ENCODE results near the gene TRMT61A.

The TRMT61A gene

DNA sequence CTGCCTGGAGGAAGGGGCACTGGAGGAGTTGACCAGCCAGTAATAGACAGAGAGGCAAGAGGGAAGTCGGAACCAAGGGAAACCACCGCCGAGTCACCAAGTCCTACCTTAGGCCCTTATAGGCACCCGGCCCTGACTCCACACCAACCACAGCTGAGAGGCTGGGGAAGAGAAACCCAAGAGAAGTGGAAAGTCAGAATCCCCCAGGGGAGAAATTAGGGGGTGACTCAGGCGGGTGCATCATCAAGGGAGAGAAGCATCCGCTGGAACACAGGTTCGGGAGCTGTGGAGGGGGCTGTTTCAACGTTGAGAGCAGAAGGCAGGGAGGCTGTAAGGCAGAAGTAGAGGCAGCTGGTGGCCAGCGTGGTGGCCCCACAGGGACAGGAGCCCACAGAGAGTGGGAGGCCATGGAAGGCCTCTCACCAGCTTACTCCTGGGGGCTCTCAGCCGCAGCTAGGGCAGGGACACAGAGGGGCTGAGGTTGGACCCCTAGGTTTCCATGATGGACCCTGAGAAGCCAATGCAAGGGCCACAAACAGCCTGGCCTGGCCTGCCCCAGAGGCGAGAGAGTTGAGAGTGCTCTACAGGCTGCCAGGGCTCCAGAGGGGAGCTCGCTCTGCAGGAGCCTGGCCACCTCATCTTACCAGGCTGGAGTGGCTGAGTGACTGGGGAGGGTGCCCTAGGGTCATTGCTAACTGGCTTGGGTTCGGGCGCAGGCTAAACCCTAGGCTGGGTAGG, 1.4 kb upstream of the TRMT61A start:
- H3K27ac ChIP-seq: no peak overlapping the region
- in situ Hi-C loops (cut with HindIII; ENCODE audit: low pct_ligation_motif_present, low sequenced_read_pairs): no loop called here
- TF ChIP-seq, protein P1, sequence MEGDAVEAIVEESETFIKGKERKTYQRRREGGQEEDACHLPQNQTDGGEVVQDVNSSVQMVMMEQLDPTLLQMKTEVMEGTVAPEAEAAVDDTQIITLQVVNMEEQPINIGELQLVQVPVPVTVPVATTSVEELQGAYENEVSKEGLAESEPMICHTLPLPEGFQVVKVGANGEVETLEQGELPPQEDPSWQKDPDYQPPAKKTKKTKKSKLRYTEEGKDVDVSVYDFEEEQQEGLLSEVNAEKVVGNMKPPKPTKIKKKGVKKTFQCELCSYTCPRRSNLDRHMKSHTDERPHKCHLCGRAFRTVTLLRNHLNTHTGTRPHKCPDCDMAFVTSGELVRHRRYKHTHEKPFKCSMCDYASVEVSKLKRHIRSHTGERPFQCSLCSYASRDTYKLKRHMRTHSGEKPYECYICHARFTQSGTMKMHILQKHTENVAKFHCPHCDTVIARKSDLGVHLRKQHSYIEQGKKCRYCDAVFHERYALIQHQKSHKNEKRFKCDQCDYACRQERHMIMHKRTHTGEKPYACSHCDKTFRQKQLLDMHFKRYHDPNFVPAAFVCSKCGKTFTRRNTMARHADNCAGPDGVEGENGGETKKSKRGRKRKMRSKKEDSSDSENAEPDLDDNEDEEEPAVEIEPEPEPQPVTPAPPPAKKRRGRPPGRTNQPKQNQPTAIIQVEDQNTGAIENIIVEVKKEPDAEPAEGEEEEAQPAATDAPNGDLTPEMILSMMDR (IDR thresholded peaks at IDR 0.05; ENCODE audit: low read depth, low read length, missing control alignments): no peak
- peaks cover 7% of the 10 kb centered on the region for H3K27me3 ChIP-seq (replicated peaks)
- H3K36me3 ChIP-seq (replicated peaks): no peaks in the 10 kb centered on the region
- peak; percentile 22 for DNase-seq
- H3K4me3 ChIP-seq (ENCODE audit: low read depth, low read length): no peak overlapping the region

- H3K27me3 ChIP-seq (replicated peaks): peaks cover 2% of the 10 kb centered on the region
- no peak for DNase-seq
- H3K36me3 ChIP-seq (replicated peaks): no peaks in the 10 kb centered on the region
- in situ Hi-C loops (cut with HindIII; ENCODE audit: low pct_ligation_motif_present, low sequenced_read_pairs): no loop called here
- H3K4me3 ChIP-seq (ENCODE audit: low read depth, low read length): peak overlapping the region; percentile 86
- TF ChIP-seq, protein P1 (IDR thresholded peaks at IDR 0.05; ENCODE audit: low read depth, low read length, missing control alignments): no peak
- H3K27ac ChIP-seq: peak overlapping the region; percentile 73
Measured at GRCh38 chr14:103528146-103528586, 830 bp upstream of the TRMT61A start.

- peak overlapping the region; percentile 86 for H3K4me3 ChIP-seq (ENCODE audit: low read depth, low read length)
- TF ChIP-seq, protein P1 (IDR thresholded peaks at IDR 0.05; ENCODE audit: low read depth, low read length, missing control alignments): no peak
- DNase-seq: no peak
Measured at GRCh38 chr14:103529383-103530365, 678 bp downstream of the TRMT61A start.

GRCh38 chr14:103530390-103530789, 1.4 kb downstream of the TRMT61A start:
- in situ Hi-C loops (cut with HindIII; ENCODE audit: low pct_ligation_motif_present, low sequenced_read_pairs): no loop called here
- Histone ChIP-seq H3K27me3 (replicated peaks) (no peaks in the 10 kb centered on the region), H3K27ac (no peak overlapping the region), H3K4me3 (ENCODE audit: low read depth, low read length) (no peak overlapping the region), H3K36me3 (replicated peaks) (peaks cover 6% of the 10 kb centered on the region)
- DNase-seq: no peak
- TF ChIP-seq, protein P1 (IDR thresholded peaks at IDR 0.05; ENCODE audit: low read depth, low read length, missing control alignments): no peak

More at GRCh38 chr14:103529383-103530365, 678 bp downstream of the TRMT61A start:
- in situ Hi-C loops (cut with HindIII; ENCODE audit: low pct_ligation_motif_present, low sequenced_read_pairs): no loop called here
- H3K27ac ChIP-seq: peak overlapping the region; percentile 73
- H3K36me3 ChIP-seq (replicated peaks): peaks cover 5% of the 10 kb centered on the region
- H3K27me3 ChIP-seq (replicated peaks): no peaks in the 10 kb centered on the region

- Histone ChIP-seq H3K36me3 (replicated peaks) (peaks cover 7% of the 10 kb centered on the region), H3K27ac (no peak overlapping the region), H3K4me3 (ENCODE audit: low read depth, low read length) (no peak overlapping the region), H3K27me3 (replicated peaks) (no peaks in the 10 kb centered on the region)
- no peak for DNase-seq
- in situ Hi-C loops (cut with HindIII; ENCODE audit: low pct_ligation_motif_present, low sequenced_read_pairs): no loop called here
- TF ChIP-seq, protein P1 (IDR thresholded peaks at IDR 0.05; ENCODE audit: low read depth, low read length, missing control alignments): no peak
Measured at GRCh38 chr14:103530831-103531230, 1.8 kb downstream of the TRMT61A start.

Data from brain microvascular endothelial cell (primary cell).